ENCODE data around the gene NR3C2. TPM values are rescaled to one million over a fixed set of nuclear protein-coding genes. Genes with fewer than 3 reads are reported as not detected.

NR3C2 gene
- total RNA-seq, 1 donor from 2014 or later = 2.5 TPM

DNA sequence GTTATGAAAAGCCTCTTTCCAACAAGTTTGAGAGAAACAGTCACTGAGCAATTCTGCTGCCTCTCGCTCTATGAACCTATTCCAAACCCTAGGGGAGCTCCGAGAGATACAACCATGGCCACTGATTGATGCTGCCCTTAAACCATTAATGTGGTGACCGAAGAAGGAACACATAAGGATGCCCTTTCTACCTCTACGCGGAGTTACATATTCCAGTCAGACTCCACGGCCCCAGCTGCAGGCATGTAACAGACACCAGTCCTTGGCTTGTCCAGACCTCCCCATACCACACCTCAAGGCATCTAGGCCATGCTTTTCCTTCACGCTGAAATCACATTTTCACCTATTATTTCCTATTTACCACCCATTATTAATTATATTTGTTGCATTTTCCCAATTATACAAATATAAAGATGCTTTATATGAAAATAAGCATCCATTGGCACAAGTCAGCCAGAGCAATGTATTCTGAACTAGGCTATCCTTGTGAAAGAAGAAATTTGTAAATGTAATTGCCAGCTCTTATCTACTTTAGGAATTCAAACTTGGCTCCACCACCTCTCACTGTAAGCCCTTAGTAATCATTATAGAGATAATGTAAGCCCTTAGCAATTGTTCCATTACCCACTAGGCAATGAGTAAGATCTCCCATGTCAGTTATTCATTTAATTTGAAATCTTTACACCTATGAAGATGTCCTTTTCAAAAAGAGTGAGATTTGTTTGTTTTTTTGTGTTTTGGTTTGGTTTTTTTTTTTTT lies 338.4 kb downstream of the NR3C2 start:
- Histone ChIP-seq H3K27me3 (ENCODE audit: insufficient read depth, low read length) (peaks cover 2% of the 10 kb centered on the region), H2AFZ (ENCODE audit: low read depth, low read length) (no peak overlapping the region), H3K27ac (ENCODE audit: low read depth, low read length) (no peak overlapping the region), H3K79me2 (ENCODE audit: insufficient read depth, low read length) (no peaks in the 10 kb centered on the region), H3K9ac (ENCODE audit: low read length) (no peak overlapping the region), H3K4me2 (ENCODE audit: low read length) (no peak overlapping the region), H3K4me1 (ENCODE audit: insufficient read depth, low read length) (no peaks in the 10 kb centered on the region), H3K4me3 (ENCODE audit: insufficient read depth, low read depth, low read length) (no peak overlapping the region), H4K20me1 (ENCODE audit: insufficient read depth, low read length) (no peaks in the 10 kb centered on the region), H3K36me3 (ENCODE audit: insufficient read depth, low read length) (no peaks in the 10 kb centered on the region), H3K9me3 (ENCODE audit: insufficient read depth, low read depth, low read length) (no peaks in the 10 kb centered on the region)
- peak; percentile 65 for DNase-seq (ENCODE audit: low read depth)
- peaks cover 8% of the 10 kb centered on the region for H3K36me3 Mint-ChIP-seq (ENCODE audit: low read depth, unreplicated experiment)
- TF ChIP-seq CTCF (IDR thresholded peaks at IDR 0.05; ENCODE audit: insufficient read depth, low read depth, low read length) (no peak), EZH2 (IDR thresholded peaks at IDR 0.05; ENCODE audit: insufficient read depth, low read length) (no peak)
- FAIRE-seq = no peak
- H3K27me3 Mint-ChIP-seq (ENCODE audit: low read depth, unreplicated experiment) = peaks cover 6% of the 10 kb centered on the region
- no peaks in the 10 kb centered on the region for H3K4me1 Mint-ChIP-seq (ENCODE audit: low read depth, unreplicated experiment)
- H3K4me3 Mint-ChIP-seq (ENCODE audit: unreplicated experiment) = no peak overlapping the region
- no peak overlapping the region for H3K27ac Mint-ChIP-seq (ENCODE audit: unreplicated experiment)
- peaks cover 19% of the 10 kb centered on the region for H3K9me3 Mint-ChIP-seq (ENCODE audit: unreplicated experiment)

DNA sequence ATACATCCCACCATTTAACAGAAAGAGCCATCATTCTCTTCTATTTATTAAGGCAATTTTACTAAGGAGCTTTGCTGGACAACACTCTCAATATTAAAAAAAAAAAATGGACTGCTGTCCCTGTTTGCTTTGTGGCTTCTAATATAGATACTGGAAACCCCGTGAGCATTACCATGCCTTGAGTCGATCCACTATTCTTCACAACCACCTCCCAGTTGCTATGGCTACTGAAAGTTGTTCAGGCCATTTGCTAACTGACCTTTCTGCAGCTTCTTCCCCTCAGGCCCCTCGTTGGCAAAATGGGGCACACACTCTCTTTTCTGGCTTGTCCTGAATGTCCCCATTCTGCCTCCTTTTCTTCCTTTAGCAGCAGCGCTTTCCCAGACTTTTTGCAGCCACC lies 340.4 kb downstream of the NR3C2 start:
- H3K27me3 Mint-ChIP-seq (ENCODE audit: low read depth, unreplicated experiment) = peaks cover 6% of the 10 kb centered on the region
- H3K27ac ChIP-seq (ENCODE audit: low read depth, low read length) = no peak overlapping the region
- FAIRE-seq = no peak
- H3K79me2 ChIP-seq (ENCODE audit: insufficient read depth, low read length) = no peaks in the 10 kb centered on the region
- no peak for DNase-seq (ENCODE audit: low read depth)
- no peak for TF ChIP-seq CTCF (IDR thresholded peaks at IDR 0.05; ENCODE audit: insufficient read depth, low read depth, low read length)
- TF ChIP-seq EZH2 (IDR thresholded peaks at IDR 0.05; ENCODE audit: insufficient read depth, low read length) = no peak
- H3K27me3 ChIP-seq (ENCODE audit: insufficient read depth, low read length) = peaks cover 2% of the 10 kb centered on the region
- H3K27ac Mint-ChIP-seq (ENCODE audit: unreplicated experiment) = no peak overlapping the region
- H3K36me3 Mint-ChIP-seq (ENCODE audit: low read depth, unreplicated experiment) = peaks cover 5% of the 10 kb centered on the region
- H3K9me3 Mint-ChIP-seq (ENCODE audit: unreplicated experiment) = peaks cover 12% of the 10 kb centered on the region
- no peaks in the 10 kb centered on the region for H3K36me3 ChIP-seq (ENCODE audit: insufficient read depth, low read length)
- H4K20me1 ChIP-seq (ENCODE audit: insufficient read depth, low read length) = no peaks in the 10 kb centered on the region
- H3K9me3 ChIP-seq (ENCODE audit: insufficient read depth, low read depth, low read length) = no peaks in the 10 kb centered on the region
- no peak overlapping the region for H2AFZ ChIP-seq (ENCODE audit: low read depth, low read length)
- H3K4me2 ChIP-seq (ENCODE audit: low read length) = no peak overlapping the region
- no peak overlapping the region for H3K4me3 ChIP-seq (ENCODE audit: insufficient read depth, low read depth, low read length)
- no peaks in the 10 kb centered on the region for H3K4me1 Mint-ChIP-seq (ENCODE audit: low read depth, unreplicated experiment)
- H3K9ac ChIP-seq (ENCODE audit: low read length) = no peak overlapping the region
- H3K4me1 ChIP-seq (ENCODE audit: insufficient read depth, low read length) = no peaks in the 10 kb centered on the region
- no peak overlapping the region for H3K4me3 Mint-ChIP-seq (ENCODE audit: unreplicated experiment)

DNA sequence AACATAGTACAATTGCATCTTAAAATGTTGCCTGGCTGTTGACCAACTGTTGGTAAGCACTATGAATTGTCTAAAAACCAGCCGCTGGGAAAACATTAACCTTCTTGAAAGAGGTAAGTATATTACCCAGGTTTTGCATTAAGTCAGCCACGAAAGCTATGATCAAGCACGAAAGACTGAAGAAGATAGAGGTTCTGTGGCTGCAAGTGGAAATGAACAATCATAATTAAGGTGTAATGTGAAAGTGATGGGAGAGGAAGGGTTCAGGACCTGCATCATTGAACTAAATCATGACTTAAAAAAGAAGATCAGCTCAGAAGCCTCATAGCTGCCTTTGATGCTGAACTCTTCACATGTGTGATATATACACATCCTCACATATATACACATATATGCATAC lies 341.0 kb downstream of the NR3C2 start:
- Histone ChIP-seq H3K9ac (ENCODE audit: low read length) (no peak overlapping the region), H3K9me3 (ENCODE audit: insufficient read depth, low read depth, low read length) (no peaks in the 10 kb centered on the region), H3K36me3 (ENCODE audit: insufficient read depth, low read length) (no peaks in the 10 kb centered on the region), H3K79me2 (ENCODE audit: insufficient read depth, low read length) (no peaks in the 10 kb centered on the region), H4K20me1 (ENCODE audit: insufficient read depth, low read length) (no peaks in the 10 kb centered on the region), H3K4me3 (ENCODE audit: insufficient read depth, low read depth, low read length) (no peak overlapping the region), H3K4me1 (ENCODE audit: insufficient read depth, low read length) (no peaks in the 10 kb centered on the region), H3K27ac (ENCODE audit: low read depth, low read length) (no peak overlapping the region), H3K27me3 (ENCODE audit: insufficient read depth, low read length) (peaks cover 2% of the 10 kb centered on the region), H2AFZ (ENCODE audit: low read depth, low read length) (no peak overlapping the region), H3K4me2 (ENCODE audit: low read length) (no peak overlapping the region)
- H3K36me3 Mint-ChIP-seq (ENCODE audit: low read depth, unreplicated experiment) = peaks cover 5% of the 10 kb centered on the region
- FAIRE-seq (no peak), DNase-seq (ENCODE audit: low read depth) (no peak)
- H3K27me3 Mint-ChIP-seq (ENCODE audit: low read depth, unreplicated experiment) = peaks cover 6% of the 10 kb centered on the region
- H3K4me3 Mint-ChIP-seq (ENCODE audit: unreplicated experiment) = no peak overlapping the region
- H3K9me3 Mint-ChIP-seq (ENCODE audit: unreplicated experiment) = peaks cover 9% of the 10 kb centered on the region
- H3K27ac Mint-ChIP-seq (ENCODE audit: unreplicated experiment) = no peak overlapping the region
- TF ChIP-seq CTCF (IDR thresholded peaks at IDR 0.05; ENCODE audit: insufficient read depth, low read depth, low read length) (no peak), EZH2 (IDR thresholded peaks at IDR 0.05; ENCODE audit: insufficient read depth, low read length) (no peak)
- H3K4me1 Mint-ChIP-seq (ENCODE audit: low read depth, unreplicated experiment) = no peaks in the 10 kb centered on the region
